ENCODE measurements around the gene ROPN1L.
"Not testable (repeated sequence)": the region's sequence is repeated elsewhere in the genome, so short reads cannot be mapped to it uniquely, and the experiment has no call there.

ROPN1L gene

DNA sequence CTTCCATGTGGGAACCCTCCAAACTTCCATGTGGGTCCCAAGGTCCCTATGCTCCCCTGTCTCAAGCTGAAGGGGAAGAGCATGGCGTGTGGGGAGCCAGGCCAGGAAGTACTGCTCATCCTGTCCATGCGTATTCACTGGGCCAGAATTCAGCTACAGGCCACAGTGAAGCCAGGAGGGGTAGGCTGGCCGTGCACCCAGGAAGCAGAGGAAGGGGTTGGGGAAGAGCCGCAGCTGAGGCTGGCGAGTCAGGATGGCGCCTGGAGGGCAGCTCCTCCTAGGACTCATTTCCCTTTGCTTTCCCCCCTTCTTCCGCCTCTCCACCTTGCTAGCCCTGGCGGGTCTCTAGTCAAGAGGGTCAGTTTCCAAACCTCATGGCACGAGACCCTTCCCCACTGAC, 57.4 kb downstream of the ROPN1L start:
- no peak for DNase-seq (ENCODE audit: extremely low read depth in 1 of 2, low read depth in 1 of 2)

DNA sequence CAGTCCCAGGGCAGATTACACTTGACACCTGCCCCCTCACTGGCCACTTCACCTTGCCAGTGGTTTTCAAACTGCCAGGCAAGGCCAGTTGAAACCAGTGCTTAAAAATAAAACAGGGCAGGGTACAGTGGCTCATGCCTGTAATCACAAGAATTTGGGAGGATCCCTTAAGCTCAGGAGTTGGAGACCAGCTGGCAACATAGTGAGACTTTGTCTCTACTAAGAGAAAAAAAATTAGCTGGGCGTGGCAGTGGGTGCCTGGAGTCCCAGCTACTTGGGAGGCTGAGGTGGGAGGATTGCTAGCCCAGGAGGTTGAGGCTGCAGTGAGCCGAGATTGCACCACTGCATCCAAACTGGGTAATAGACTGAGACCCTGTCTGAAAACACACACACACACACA, 58.1 kb downstream of the ROPN1L start:
- DNase-seq (ENCODE audit: extremely low read depth in 1 of 2, low read depth in 1 of 2) = no peak

DNA sequence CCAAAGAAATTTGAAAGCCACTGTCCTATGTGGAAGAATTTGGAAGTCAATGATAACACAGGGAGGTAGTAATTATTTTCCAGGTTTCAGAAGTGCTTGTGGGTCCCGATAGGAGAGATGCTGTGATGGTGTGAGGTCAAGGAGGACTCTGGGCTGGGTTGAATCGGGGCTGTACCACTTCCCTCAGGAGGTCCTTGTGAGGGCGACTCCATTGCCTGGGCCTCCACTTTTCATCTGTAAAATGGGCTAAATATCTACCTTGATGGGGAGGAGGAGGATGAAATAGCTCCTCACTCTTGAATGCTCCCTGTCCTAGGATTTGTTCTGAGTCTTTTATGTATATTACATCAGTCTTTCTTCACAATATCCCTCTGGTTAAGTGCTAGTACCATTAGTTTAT, 59.0 kb downstream of the ROPN1L start:
- DNase-seq (ENCODE audit: extremely low read depth in 1 of 2, low read depth in 1 of 2) = no peak

DNA sequence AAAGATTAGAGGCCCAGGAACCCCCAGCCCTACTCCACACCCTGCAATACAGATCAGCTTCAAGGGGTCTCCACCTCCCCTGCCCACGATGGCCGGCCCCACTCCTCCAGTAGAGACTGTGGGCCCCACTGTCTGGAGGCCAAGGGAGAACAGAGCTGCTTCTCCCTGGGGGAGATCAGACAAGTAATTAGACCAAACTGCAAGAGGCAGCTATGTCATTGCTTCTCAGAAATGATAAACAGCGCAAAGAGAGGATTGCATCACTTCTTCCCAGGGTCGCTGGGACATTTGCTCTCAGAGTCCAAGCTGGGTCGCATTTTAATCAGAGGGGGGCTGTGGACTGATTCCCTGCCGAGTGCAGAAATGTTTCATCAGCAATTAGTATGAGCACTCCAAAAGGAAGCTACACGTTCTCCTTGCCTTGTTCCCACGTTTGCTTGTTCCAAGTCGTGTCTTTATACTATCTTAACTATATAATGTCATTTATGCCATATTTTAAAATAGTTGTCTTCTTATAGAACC, 59.9 kb downstream of the ROPN1L start:
- DNase-seq (ENCODE audit: extremely low read depth in 1 of 2, low read depth in 1 of 2) = no peak

GRCh38 chr5:10502130-10502529, 60.5 kb downstream of the ROPN1L start:
- DNase-seq (ENCODE audit: extremely low read depth in 1 of 2, low read depth in 1 of 2) = no peak

- DNase-seq (ENCODE audit: extremely low read depth in 1 of 2, low read depth in 1 of 2) = no peak
Measured at GRCh38 chr5:10502578-10502977, 60.9 kb downstream of the ROPN1L start.

- DNase-seq (ENCODE audit: extremely low read depth in 1 of 2, low read depth in 1 of 2) = no peak
Measured at GRCh38 chr5:10503321-10503720, 61.6 kb downstream of the ROPN1L start.

DNA sequence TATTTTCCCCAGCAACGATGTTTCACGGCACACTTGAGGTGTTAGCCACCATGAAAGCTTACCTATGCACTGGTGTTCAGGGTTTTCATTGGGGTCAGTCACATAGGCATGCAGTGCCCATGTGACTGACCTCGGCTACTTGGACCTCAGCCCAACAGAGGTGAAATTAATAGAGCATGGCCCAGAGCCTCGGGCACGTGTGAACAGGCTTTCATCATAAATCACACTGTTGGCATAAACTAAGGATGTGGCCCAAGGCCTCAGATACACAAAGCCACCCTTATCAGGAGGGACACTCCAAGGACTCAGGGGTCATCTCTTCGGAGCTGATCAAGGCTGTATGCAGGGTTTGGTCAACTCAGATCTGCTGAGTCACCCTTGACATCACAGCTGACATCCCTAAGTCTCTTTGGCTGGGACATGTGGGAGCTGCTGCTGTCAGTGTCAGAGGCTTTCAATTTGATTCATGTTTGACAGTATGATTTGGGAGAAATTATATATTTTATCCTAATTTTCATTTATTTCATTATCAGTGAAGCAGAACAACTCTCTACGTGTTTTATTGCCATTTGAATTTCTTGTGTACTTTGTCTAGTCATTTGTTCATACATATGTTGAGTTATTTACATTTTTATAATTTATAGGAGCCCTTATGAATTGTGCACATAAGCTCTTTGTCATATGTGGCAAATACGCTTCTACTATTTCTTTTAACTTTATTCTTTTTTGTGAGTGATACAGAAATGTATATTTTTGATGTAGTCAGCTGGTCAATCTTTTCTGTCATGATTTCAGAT, 62.5 kb downstream of the ROPN1L start:
- no peak for DNase-seq (ENCODE audit: extremely low read depth in 1 of 2, low read depth in 1 of 2)

- DNase-seq (ENCODE audit: extremely low read depth in 1 of 2, low read depth in 1 of 2) = no peak
Measured at GRCh38 chr5:10505517-10506095, 63.9 kb downstream of the ROPN1L start.

DNA sequence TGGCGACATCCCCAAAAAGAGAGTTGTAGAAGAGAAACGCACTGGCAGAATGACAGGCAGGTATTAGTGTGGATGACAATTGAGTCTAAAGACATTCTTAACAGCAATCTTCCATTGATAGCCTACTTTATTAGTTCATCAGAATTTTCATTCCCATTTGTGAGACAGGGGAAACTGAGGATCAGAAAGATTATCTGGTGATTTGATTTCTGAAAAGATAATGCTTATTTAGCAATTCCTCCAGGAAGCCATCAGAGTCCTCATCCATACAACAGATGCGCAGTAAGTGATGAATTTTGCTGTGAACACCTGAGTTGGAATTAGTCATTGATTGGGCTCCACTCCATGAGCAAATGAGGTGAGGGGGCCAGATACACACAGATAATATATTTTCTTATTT, 64.9 kb downstream of the ROPN1L start:
- DNase-seq (ENCODE audit: extremely low read depth in 1 of 2, low read depth in 1 of 2) = no peak

- no peak for DNase-seq (ENCODE audit: extremely low read depth in 1 of 2, low read depth in 1 of 2)
Measured at GRCh38 chr5:10507575-10508096, 66.0 kb downstream of the ROPN1L start.

GRCh38 chr5:10509575-10509974, 67.9 kb downstream of the ROPN1L start:
- DNase-seq (ENCODE audit: extremely low read depth in 1 of 2, low read depth in 1 of 2) = no peak

DNA sequence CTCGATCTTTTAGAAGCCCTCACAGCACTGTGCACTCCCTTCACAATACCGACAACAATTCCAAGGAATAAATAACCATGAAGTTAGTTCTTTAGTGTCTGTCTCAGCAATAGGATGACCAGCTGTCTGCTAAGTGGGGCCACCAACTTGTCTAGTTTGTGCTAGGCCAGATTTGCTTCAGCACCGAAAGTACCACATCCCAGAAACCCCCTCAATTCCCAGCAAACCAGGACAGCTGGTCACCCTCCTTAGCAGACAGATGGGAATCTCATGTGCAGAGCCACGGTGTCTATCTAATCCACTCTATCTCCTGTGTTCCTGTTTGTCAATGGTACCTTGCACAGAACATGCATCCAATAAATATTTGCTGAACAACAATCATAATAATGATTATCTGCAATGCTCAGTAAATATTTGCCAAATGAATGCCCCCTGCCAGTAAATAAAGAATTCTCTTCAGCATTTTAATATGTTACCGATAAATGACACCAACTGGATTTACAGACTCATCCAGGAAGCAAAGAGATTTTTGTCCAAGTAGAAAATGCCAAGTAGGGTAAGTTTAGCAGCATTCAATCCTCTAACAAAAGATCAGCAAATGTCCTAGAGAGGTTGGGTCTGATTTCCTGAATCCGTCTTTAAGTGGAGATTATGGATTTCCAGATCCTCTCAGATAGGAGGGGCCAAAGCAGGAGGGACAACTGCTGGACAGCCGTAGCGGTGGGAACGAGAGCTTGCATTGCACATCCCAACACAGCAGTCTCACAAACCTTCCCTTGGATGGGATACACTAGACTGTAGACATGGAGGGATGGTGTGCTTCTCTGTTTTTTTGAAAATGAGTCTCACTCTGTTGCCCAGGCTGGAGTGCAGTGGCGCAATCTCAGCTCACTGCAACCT, 70.3 kb downstream of the ROPN1L start:
- DNase-seq (ENCODE audit: extremely low read depth in 1 of 2, low read depth in 1 of 2) = no peak

DNA sequence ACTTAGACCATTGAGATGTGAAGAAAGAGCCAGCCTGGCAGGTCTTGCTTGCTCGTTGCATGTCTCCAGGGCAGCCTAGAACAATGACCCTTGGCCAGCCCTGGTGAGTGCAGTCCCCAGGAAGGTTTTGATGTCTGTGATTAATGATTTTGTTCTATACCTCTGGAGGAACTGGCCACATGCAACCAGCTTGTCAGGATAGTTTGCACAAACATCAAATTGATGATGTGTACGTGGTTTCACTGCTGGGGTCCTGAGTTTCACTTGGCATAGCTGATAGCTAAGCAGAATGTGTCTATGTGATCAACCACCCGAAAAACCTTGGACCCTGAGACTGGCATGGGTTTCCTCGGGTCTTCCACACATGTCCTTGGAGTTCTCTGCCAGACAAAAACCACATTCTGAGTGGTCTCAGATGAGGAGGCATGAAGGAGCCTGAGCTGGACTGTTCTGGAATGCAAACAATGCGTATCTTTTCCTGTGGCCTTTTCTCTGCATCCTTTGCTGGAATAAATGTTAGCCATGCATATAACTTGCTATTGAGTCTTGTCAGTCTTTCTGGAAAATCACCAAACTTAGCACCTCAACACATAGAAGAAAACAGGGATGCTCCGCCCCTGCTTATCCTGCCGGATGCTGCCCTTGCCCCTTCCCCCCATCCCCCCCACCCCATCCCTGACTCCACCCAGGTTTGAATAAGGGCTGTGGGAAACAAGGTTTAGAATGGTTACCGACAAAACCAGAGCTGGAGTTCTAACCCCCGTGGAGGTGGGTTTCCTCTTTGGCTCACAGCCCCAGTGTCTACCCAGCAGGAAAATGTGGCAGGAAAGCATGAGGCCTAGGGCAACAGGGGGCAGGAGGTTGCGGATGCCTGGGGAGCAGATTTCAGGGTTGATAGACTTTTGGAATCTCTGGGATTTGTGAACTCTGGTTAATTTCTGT, 72.1 kb downstream of the ROPN1L start:
- DNase-seq (ENCODE audit: extremely low read depth in 1 of 2, low read depth in 1 of 2) = no peak

DNA sequence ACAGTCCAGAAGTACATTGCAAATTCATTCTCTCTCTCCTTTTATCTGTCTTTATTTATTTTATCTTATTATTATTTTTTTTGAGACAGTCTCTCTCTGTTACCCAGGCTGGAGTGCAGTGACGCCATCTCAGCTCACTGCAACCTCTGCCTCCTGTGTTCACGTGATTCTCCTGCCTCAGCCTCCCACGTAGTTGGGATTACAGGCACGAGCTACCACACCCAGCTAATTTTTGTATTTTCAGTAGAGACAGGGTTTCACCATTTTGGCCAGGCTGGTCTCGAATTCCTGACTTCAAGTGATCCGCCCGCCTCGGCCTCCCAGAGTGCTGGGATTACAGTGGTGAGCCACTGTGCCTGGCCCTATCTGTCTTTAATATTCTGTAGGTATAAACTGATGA, 72.9 kb downstream of the ROPN1L start:
- DNase-seq (ENCODE audit: extremely low read depth in 1 of 2, low read depth in 1 of 2) = not testable (repeated sequence)
